GM23248 (cell line): ENCODE data around the gene SAMD4B.

Source experiments
- EZH2 ChIP-seq: fragments of 200-600 bp; sonication (generic); IDR thresholded peaks from 2 replicates; pipeline ENCODE4 v1.6.1; 2018; ENCODE audit warnings: antibody characterized with exemption, mild to moderate bottlenecking; ENCODE audit not compliant: insufficient read depth, poor library complexity, severe bottlenecking
- EZH2phosphoT487 ChIP-seq: fragments of 200-600 bp; sonication (generic); IDR thresholded peaks from 2 replicates; pipeline ENCODE4 v1.6.1; 2018; ENCODE audit warnings: antibody characterized with exemption, moderate library complexity, mild to moderate bottlenecking, low read depth; ENCODE audit not compliant: insufficient read depth

DNA sequence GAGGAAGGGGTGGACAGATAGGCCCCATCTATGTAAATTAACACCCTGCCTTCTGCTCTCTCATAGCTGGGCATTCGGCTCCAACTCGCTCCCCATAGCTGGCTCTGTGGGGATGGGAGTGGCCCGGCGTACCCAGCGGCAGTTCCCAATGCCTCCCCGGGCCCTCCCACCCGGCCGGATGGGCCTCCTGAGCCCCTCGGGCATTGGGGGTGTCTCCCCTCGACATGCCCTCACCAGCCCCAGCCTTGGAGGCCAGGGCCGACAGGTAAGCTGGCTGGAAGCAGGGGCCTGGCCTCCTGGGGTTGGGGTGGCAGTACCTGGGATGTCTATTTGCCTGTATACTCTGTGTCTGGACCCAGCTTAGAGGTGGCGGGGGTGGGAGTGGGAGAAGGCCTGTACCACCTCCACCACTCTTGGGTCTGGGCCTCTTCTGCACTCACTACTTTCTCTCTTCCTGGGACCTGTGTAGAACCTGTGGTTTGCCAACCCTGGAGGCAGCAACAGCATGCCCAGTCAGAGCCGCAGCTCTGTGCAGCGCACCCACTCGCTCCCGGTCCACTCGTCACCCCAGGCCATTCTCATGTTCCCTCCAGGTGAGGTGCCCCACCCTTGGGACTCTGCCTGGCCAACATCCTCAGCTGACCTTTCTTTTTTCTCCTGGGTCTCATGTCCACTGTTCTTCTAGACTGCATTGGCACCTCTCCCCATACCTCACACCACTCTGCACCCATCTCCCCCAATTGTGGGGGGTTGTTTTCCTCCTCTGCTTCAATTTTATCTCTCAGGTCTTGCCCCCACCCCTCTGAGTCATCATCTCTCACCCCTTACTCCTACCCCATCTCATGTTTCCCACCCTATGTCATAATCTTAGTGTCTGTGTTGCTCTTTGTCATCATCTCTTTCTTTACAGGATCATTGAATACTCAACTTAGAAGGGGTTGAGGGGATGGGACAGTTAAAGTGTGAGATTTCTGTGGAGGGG, 38.6 kb downstream of the SAMD4B start:
- TF ChIP-seq EZH2 (no peak), EZH2phosphoT487 (no peak)
